ENCODE data around the gene ATL3. TPM values are rescaled to one million over a fixed set of nuclear protein-coding genes. Genes with fewer than 3 reads are reported as not detected.
A peak's percentile ranks its signal among the peaks of the same experiment; 100 is the strongest.

ATL3 gene
- total and polyA plus RNA-seq, 4 donors, result 5.9 to 33.6 (median 16.2) TPM

DNA sequence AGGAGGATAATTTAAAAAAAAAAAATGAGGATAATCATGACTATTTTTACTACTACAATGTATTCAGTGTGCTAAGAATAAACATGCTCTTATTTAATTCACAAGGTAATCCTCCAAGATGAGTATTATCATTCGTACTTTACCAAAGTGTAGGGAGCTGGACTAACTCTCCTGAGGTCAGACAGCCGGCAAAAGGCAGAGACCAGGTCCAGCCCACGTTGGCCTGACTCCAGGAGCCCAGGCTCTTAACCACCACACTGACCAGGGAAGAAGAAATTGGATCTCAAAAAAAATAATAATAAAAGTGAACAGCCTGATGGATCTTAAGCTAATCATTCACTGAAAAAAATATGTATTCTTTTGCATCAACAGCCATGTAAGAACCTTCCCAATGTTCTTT, 82.2 kb downstream of the ATL3 start:
- no peak overlapping the region for H3K4me3 ChIP-seq (ENCODE audit: low read depth in 1 of 3, low read length in 3 of 3)
- H3K36me3 ChIP-seq (ENCODE audit: control insufficient read depth in 4 of 4, insufficient read depth in 3 of 4, low read depth in 1 of 4, low read length in 3 of 4), result peaks cover 9 to 28% (median 16%) of the 10 kb centered on the region in 4 donors
- no peak for TF ChIP-seq RXRA (IDR thresholded peaks at IDR 0.05)
- TF ChIP-seq, protein P1, sequence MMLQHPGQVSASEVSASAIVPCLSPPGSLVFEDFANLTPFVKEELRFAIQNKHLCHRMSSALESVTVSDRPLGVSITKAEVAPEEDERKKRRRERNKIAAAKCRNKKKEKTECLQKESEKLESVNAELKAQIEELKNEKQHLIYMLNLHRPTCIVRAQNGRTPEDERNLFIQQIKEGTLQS (IDR thresholded peaks at IDR 0.05), result no peak
- TF ChIP-seq, protein P2, sequence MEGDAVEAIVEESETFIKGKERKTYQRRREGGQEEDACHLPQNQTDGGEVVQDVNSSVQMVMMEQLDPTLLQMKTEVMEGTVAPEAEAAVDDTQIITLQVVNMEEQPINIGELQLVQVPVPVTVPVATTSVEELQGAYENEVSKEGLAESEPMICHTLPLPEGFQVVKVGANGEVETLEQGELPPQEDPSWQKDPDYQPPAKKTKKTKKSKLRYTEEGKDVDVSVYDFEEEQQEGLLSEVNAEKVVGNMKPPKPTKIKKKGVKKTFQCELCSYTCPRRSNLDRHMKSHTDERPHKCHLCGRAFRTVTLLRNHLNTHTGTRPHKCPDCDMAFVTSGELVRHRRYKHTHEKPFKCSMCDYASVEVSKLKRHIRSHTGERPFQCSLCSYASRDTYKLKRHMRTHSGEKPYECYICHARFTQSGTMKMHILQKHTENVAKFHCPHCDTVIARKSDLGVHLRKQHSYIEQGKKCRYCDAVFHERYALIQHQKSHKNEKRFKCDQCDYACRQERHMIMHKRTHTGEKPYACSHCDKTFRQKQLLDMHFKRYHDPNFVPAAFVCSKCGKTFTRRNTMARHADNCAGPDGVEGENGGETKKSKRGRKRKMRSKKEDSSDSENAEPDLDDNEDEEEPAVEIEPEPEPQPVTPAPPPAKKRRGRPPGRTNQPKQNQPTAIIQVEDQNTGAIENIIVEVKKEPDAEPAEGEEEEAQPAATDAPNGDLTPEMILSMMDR (IDR thresholded peaks at IDR 0.05; ENCODE audit: low read depth, low read length, missing input control), result no peak
- no peak for TF ChIP-seq HNF4G (IDR thresholded peaks at IDR 0.05)
- TF ChIP-seq JUND (IDR thresholded peaks at IDR 0.05), result no peak
- TF ChIP-seq, protein P3, sequence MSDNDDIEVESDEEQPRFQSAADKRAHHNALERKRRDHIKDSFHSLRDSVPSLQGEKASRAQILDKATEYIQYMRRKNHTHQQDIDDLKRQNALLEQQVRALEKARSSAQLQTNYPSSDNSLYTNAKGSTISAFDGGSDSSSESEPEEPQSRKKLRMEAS (IDR thresholded peaks at IDR 0.05), result no peak
- no peak for TF ChIP-seq NR2F2 (IDR thresholded peaks at IDR 0.05)
- TF ChIP-seq GABPA (IDR thresholded peaks at IDR 0.05 in 1 of 2, conservative IDR thresholded peaks at IDR 0.05 in 1 of 2), result no peak
- no peak for TF ChIP-seq FOXA2 (IDR thresholded peaks at IDR 0.05)
- TF ChIP-seq EGR1 (IDR thresholded peaks at IDR 0.05; ENCODE audit: low read depth in 2 of 2), result no peak
- no peak for TF ChIP-seq SP1 (IDR thresholded peaks at IDR 0.05)
- H3K4me1 ChIP-seq (ENCODE audit: control insufficient read depth in 4 of 4, insufficient read depth in 4 of 4, low read length in 3 of 4), result peaks cover 6 to 17% (median 10%) of the 10 kb centered on the region in 4 donors
- H3K9ac ChIP-seq (ENCODE audit: low read depth in 1 of 2, low read length in 2 of 2), result no peak overlapping the region
- 61% methylated on average over 3 of the region's 3 CpGs for WGBS
- no peak overlapping the region for H3K27ac ChIP-seq (ENCODE audit: low read depth in 1 of 2, low read length in 2 of 2)
- no peaks in the 10 kb centered on the region for H3K9me3 ChIP-seq (ENCODE audit: control insufficient read depth in 4 of 4, low read length in 3 of 4)
- DNase-seq (ENCODE audit: low spot score), result no peak
- H3K27me3 ChIP-seq (ENCODE audit: control insufficient read depth in 4 of 4, insufficient read depth in 4 of 4, low read length in 3 of 4), result no peaks in the 10 kb centered on the region

DNA sequence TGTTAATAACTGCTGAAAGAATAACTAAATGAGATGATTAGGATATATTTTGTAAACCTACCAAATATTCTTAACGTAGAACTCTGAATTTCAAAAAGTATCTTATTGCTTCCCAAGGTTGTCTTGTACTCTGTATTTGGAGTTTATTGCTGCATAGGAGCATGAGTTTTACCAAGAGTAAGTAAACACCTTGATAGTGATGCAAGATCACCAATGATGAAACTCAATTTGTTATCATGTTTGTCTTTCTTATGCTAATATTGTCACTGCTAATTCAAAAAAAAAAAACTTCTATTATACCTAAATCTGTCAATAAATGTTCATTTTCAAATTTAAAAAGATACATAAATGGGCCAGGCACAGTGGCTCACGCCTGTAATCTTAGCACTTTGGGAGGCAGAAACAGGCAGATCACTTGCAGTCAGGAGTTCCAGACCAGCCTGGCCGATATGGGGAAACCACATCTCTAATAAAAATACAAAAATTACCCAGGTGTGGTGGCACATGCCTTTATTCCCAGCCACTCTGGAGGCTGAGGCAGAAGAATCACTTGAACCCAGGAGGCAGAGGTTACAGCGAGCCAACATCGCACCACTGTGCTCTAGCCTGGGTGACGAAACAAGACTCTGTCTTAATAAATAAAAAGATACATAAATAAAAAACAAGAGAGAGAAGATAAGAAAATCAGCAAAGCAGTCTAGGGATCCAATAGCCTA, 84.6 kb downstream of the ATL3 start:
- H3K4me1 ChIP-seq (ENCODE audit: control insufficient read depth in 4 of 4, insufficient read depth in 4 of 4, low read length in 3 of 4), result peaks cover 6 to 17% (median 10%) of the 10 kb centered on the region in 4 donors

More for the DNA sequence above, 84.6 kb downstream of the ATL3 start:
- 37% methylated on average over 6 of the region's 6 CpGs for WGBS
- TF ChIP-seq NR2F2 (IDR thresholded peaks at IDR 0.05) (no peak), EGR1 (IDR thresholded peaks at IDR 0.05; ENCODE audit: low read depth in 2 of 2) (no peak), TAF1 (conservative IDR thresholded peaks at IDR 0.05) (no peak), FOXA2 (IDR thresholded peaks at IDR 0.05) (peak; percentile 97), RAD21 (IDR thresholded peaks at IDR 0.05) (peak in 1 of 2 donors; percentile 34), YY1 (IDR thresholded peaks at IDR 0.05) (peak; percentile 15), HNF4A (conservative IDR thresholded peaks at IDR 0.05) (peak; percentile 63 to 75), JUND (IDR thresholded peaks at IDR 0.05) (peak in 1 of 2 donors; percentile 34), SP1 (IDR thresholded peaks at IDR 0.05) (peak; percentile 10), HNF4G (IDR thresholded peaks at IDR 0.05) (no peak), FOXA1 (IDR thresholded peaks at IDR 0.05) (peak; percentile 94), GABPA (IDR thresholded peaks at IDR 0.05 in 1 of 2, conservative IDR thresholded peaks at IDR 0.05 in 1 of 2) (no peak), RXRA (IDR thresholded peaks at IDR 0.05) (peak in 1 of 2 donors; percentile 75)
- TF ChIP-seq, protein P3 (IDR thresholded peaks at IDR 0.05), result peak; percentile 55
- TF ChIP-seq, protein P2 (IDR thresholded peaks at IDR 0.05; ENCODE audit: low read depth, low read length, missing input control), result no peak
- TF ChIP-seq, protein P4, sequence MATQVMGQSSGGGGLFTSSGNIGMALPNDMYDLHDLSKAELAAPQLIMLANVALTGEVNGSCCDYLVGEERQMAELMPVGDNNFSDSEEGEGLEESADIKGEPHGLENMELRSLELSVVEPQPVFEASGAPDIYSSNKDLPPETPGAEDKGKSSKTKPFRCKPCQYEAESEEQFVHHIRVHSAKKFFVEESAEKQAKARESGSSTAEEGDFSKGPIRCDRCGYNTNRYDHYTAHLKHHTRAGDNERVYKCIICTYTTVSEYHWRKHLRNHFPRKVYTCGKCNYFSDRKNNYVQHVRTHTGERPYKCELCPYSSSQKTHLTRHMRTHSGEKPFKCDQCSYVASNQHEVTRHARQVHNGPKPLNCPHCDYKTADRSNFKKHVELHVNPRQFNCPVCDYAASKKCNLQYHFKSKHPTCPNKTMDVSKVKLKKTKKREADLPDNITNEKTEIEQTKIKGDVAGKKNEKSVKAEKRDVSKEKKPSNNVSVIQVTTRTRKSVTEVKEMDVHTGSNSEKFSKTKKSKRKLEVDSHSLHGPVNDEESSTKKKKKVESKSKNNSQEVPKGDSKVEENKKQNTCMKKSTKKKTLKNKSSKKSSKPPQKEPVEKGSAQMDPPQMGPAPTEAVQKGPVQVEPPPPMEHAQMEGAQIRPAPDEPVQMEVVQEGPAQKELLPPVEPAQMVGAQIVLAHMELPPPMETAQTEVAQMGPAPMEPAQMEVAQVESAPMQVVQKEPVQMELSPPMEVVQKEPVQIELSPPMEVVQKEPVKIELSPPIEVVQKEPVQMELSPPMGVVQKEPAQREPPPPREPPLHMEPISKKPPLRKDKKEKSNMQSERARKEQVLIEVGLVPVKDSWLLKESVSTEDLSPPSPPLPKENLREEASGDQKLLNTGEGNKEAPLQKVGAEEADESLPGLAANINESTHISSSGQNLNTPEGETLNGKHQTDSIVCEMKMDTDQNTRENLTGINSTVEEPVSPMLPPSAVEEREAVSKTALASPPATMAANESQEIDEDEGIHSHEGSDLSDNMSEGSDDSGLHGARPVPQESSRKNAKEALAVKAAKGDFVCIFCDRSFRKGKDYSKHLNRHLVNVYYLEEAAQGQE (IDR thresholded peaks at IDR 0.05), result no peak
- TF ChIP-seq, protein P1 (IDR thresholded peaks at IDR 0.05), result peak; percentile 96
- TF ChIP-seq, protein P5, sequence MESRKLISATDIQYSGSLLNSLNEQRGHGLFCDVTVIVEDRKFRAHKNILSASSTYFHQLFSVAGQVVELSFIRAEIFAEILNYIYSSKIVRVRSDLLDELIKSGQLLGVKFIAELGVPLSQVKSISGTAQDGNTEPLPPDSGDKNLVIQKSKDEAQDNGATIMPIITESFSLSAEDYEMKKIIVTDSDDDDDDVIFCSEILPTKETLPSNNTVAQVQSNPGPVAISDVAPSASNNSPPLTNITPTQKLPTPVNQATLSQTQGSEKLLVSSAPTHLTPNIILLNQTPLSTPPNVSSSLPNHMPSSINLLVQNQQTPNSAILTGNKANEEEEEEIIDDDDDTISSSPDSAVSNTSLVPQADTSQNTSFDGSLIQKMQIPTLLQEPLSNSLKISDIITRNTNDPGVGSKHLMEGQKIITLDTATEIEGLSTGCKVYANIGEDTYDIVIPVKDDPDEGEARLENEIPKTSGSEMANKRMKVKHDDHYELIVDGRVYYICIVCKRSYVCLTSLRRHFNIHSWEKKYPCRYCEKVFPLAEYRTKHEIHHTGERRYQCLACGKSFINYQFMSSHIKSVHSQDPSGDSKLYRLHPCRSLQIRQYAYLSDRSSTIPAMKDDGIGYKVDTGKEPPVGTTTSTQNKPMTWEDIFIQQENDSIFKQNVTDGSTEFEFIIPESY (IDR thresholded peaks at IDR 0.05), result peak; percentile 36
- no peaks in the 10 kb centered on the region for H3K9me3 ChIP-seq (ENCODE audit: control insufficient read depth in 4 of 4, low read length in 3 of 4)
- H3K27ac ChIP-seq (ENCODE audit: low read depth in 1 of 2, low read length in 2 of 2), result peak overlapping the region in 1 of 2 donors; percentile 53
- no peak overlapping the region for H3K4me3 ChIP-seq (ENCODE audit: low read depth in 1 of 3, low read length in 3 of 3)
- no peak overlapping the region for H3K9ac ChIP-seq (ENCODE audit: low read depth in 1 of 2, low read length in 2 of 2)
- H3K36me3 ChIP-seq (ENCODE audit: control insufficient read depth in 4 of 4, insufficient read depth in 3 of 4, low read depth in 1 of 4, low read length in 3 of 4), result peaks cover 6 to 28% (median 25%) of the 10 kb centered on the region in 4 donors
- DNase-seq (ENCODE audit: low spot score), result no peak
- H3K27me3 ChIP-seq (ENCODE audit: control insufficient read depth in 4 of 4, insufficient read depth in 4 of 4, low read length in 3 of 4), result no peaks in the 10 kb centered on the region

Data from liver (tissue), 9 donors.